Endothelial cell of umbilical vein (primary cell): ENCODE results near the gene ETF1.
"Not testable (repeated sequence)": the region's sequence is repeated elsewhere in the genome, so short reads cannot be mapped to it uniquely, and the experiment has no call there.

Experiments
- EZH2 ChIP-seq: IDR thresholded peaks from 2 replicates; pipeline ENCODE4 v1.6.1; 2012; ENCODE audit warnings: borderline replicate concordance, low read depth, mild to moderate bottlenecking, moderate library complexity, low read length, inconsistent platforms; ENCODE audit not compliant: severe bottlenecking
- MYC ChIP-seq: IDR thresholded peaks from one replicate; pipeline ENCODE4 v1.6.1; 2011; ENCODE audit warnings: mild to moderate bottlenecking, low read depth, low read length
- POLR2AphosphoS5 ChIP-seq: IDR thresholded peaks from 2 replicates; pipeline ENCODE4 v1.6.1; 2012; ENCODE audit warnings: low read depth, mild to moderate bottlenecking, control low read depth, low read length, moderate library complexity; ENCODE audit not compliant: insufficient read depth
- TF ChIP-seq, protein P1 (sequence below), 2 donors: IDR thresholded peaks; 1 replicate in 1 of 2; 2 replicates in 1 of 2; pipeline ENCODE4 v1.5.1; 2011; ENCODE audit warnings: low read length in 2 of 2, mild to moderate bottlenecking in 2 of 2, moderate library complexity in 2 of 2, control low read depth in 1 of 2, inconsistent platforms in 1 of 2, low read depth in 1 of 2; ENCODE audit not compliant: insufficient read depth in 1 of 2; ENCODE audit errors: extremely low read depth in 1 of 2

- TF ChIP-seq POLR2AphosphoS5, EZH2, MYC: not testable (repeated sequence)
- TF ChIP-seq, protein P1, sequence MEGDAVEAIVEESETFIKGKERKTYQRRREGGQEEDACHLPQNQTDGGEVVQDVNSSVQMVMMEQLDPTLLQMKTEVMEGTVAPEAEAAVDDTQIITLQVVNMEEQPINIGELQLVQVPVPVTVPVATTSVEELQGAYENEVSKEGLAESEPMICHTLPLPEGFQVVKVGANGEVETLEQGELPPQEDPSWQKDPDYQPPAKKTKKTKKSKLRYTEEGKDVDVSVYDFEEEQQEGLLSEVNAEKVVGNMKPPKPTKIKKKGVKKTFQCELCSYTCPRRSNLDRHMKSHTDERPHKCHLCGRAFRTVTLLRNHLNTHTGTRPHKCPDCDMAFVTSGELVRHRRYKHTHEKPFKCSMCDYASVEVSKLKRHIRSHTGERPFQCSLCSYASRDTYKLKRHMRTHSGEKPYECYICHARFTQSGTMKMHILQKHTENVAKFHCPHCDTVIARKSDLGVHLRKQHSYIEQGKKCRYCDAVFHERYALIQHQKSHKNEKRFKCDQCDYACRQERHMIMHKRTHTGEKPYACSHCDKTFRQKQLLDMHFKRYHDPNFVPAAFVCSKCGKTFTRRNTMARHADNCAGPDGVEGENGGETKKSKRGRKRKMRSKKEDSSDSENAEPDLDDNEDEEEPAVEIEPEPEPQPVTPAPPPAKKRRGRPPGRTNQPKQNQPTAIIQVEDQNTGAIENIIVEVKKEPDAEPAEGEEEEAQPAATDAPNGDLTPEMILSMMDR (IDR thresholded peaks at IDR 0.05; ENCODE audit: extremely low read depth in 1 of 2, insufficient read depth in 1 of 2, low read depth in 1 of 2, low read length in 2 of 2): not testable (repeated sequence)
Measured at GRCh38 chr5:138473151-138473550, 69.9 kb downstream of the ETF1 start.
